CD4-positive, CD25-positive, alpha-beta regulatory T cell (primary cell): ENCODE data around the gene TMEM151B. TPM values are rescaled to one million over a fixed set of nuclear protein-coding genes. Genes with fewer than 3 reads are reported as not detected.

Source experiments
- ATAC-seq, 2 donors: fragments of 150-1000 bp; cut with Tn5 transposase; one replicate each; pipeline ENCODE4 v1.10.0; 2021; ENCODE audit warnings: low read depth in 2 of 2, moderate number of reproducible peaks in 2 of 2, moderate library complexity in 1 of 2
- DNase-seq, 3 donors: peaks; one replicate each; pipeline versions ENCODE4 v3.0.0 to v3.0.0-alpha.2; 2012 to 2022; ENCODE audit warnings: mixed read lengths in 1 of 3
- H3K27ac ChIP-seq: one replicate; pipeline ENCODE4 v1.7.0; 2013; ENCODE audit warnings: mild to moderate bottlenecking, low read length; ENCODE audit not compliant: insufficient read depth, poor library complexity, severe bottlenecking
- H3K27me3 ChIP-seq: one replicate; pipeline ENCODE4 v1.7.0; 2013; ENCODE audit warnings: low read length; ENCODE audit not compliant: control insufficient read depth, insufficient read depth
- H3K36me3 ChIP-seq: one replicate; pipeline ENCODE4 v1.7.0; 2013; ENCODE audit warnings: mild to moderate bottlenecking, low read length, moderate library complexity; ENCODE audit not compliant: control insufficient read depth, insufficient read depth
- H3K4me1 ChIP-seq: 2 replicates; pipeline ENCODE4 v1.7.0; 2013; ENCODE audit warnings: mild to moderate bottlenecking, low read length; ENCODE audit not compliant: insufficient read depth, control insufficient read depth, poor library complexity, severe bottlenecking
- H3K4me3 ChIP-seq: one replicate; pipeline ENCODE4 v1.7.0; 2013; ENCODE audit warnings: low read depth, mild to moderate bottlenecking, low read length, moderate library complexity
- H3K9me3 ChIP-seq, 2 experiments: 1 replicate in 1 of 2; 2 replicates in 1 of 2; pipeline ENCODE4 v1.7.0; 2013; ENCODE audit warnings: low read length in 2 of 2, mild to moderate bottlenecking in 1 of 2, moderate library complexity in 1 of 2; ENCODE audit not compliant: control insufficient read depth in 2 of 2
- H3K27ac Mint-ChIP-seq, 3 donors: one replicate each; pipeline ENCODE4 v1.8.0; 2020 to 2022; ENCODE audit warnings: mild to moderate bottlenecking in 3 of 3, mixed read lengths in 3 of 3, moderate library complexity in 2 of 3
- H3K27me3 Mint-ChIP-seq: one replicate; pipeline ENCODE4 v1.8.0; 2022; ENCODE audit warnings: mild to moderate bottlenecking, mixed read lengths
- H3K36me3 Mint-ChIP-seq: one replicate; pipeline ENCODE4 v1.8.0; 2020; ENCODE audit warnings: mixed read lengths
- H3K4me1 Mint-ChIP-seq, 4 donors: one replicate each; pipeline ENCODE4 v1.8.0; 2020 to 2022; ENCODE audit warnings: mixed read lengths in 4 of 4, mild to moderate bottlenecking in 1 of 4
- H3K4me3 Mint-ChIP-seq, 4 donors: one replicate each; pipeline ENCODE4 v1.8.0; 2020 to 2022; ENCODE audit warnings: mild to moderate bottlenecking in 4 of 4, mixed read lengths in 4 of 4, moderate library complexity in 3 of 4
- H3K9me3 Mint-ChIP-seq, 7 donors: one replicate each; pipeline ENCODE4 v1.8.0; 2020 to 2022; ENCODE audit warnings: mixed read lengths in 7 of 7, mild to moderate bottlenecking in 3 of 7, moderate library complexity in 2 of 7
- polyA plus RNA-seq, 4 donors: library from polyadenylated mRNA; unstranded; fragments of 300-500 nt; fragmentation: Illumina TruSeq; gene quantifications; one replicate each; pipeline ENCODE4 v1.2.3, GENCODE V29; 2021
- total RNA-seq: library from RNA; stranded (reverse); gene quantifications from one replicate; pipeline ENCODE4 v1.2.3, GENCODE V29; 2022

Gene TMEM151B
- total and polyA plus RNA-seq, 5 donors from 2014 or later, result not detected

- Mint-ChIP-seq H3K36me3 (peaks cover 25% of the 10 kb centered on the region), H3K27me3 (peaks cover 8% of the 10 kb centered on the region), H3K4me1 (peaks cover 13 to 47% (median 33%) of the 10 kb centered on the region in 4 donors), H3K27ac (peak overlapping the region; percentile 98 to 99 (median 98)), H3K4me3 (peak overlapping the region; percentile 95 to 98 (median 98)), H3K9me3 (no peaks in the 10 kb centered on the region)
- ATAC-seq (peak; percentile 23 to 37), DNase-seq (peak; percentile 73 to 89 (median 82))
- peaks cover 28% of the 10 kb centered on the region for H3K4me1 ChIP-seq
- H3K36me3 ChIP-seq, result peaks cover 27% of the 10 kb centered on the region
- peak overlapping the region; percentile 97 for H3K27ac ChIP-seq
- peak overlapping the region; percentile 100 for H3K4me3 ChIP-seq
- H3K27me3 ChIP-seq, result no peaks in the 10 kb centered on the region
- H3K9me3 ChIP-seq, result no peaks in the 10 kb centered on the region
Observed at GRCh38 chr6:44245912-44246662, 24.2 kb upstream of the TMEM151B start.

GRCh38 chr6:44246663-44247337, 23.4 kb upstream of the TMEM151B start, which contains the start of gene HSP90AB1:
Gene HSP90AB1 (plus strand): TSS chr6:44247101. CDS start chr6:44248630, 1,529 bp downstream.
- Histone ChIP-seq H3K4me3 (peak within 1 kb of the TSS; percentile 100), H3K27ac (peak within 1 kb of the TSS; percentile 97), H3K4me1 (peaks cover 28% of the 10 kb centered on the region), H3K27me3 (no peaks in the 10 kb centered on the region), H3K9me3 (no peaks in the 10 kb centered on the region), H3K36me3 (peaks cover 34% of the 10 kb centered on the region)
- Mint-ChIP-seq H3K27ac (peak within 1 kb of the TSS; percentile 98 to 99 (median 98)), H3K36me3 (peaks cover 31% of the 10 kb centered on the region), H3K27me3 (peaks cover 8% of the 10 kb centered on the region), H3K4me1 (peaks cover 13 to 54% (median 36%) of the 10 kb centered on the region in 4 donors), H3K9me3 (no peaks in the 10 kb centered on the region), H3K4me3 (peak within 1 kb of the TSS; percentile 95 to 98 (median 98))
- DNase-seq (peak; percentile 94 to 99 (median 98)), ATAC-seq (peak; percentile 82 to 86)

GRCh38 chr6:44247338-44248302, 22.6 kb upstream of the TMEM151B start:
- Mint-ChIP-seq H3K9me3 (no peaks in the 10 kb centered on the region), H3K36me3 (peaks cover 36% of the 10 kb centered on the region), H3K27me3 (peaks cover 8% of the 10 kb centered on the region), H3K27ac (peak overlapping the region; percentile 98 to 99 (median 98)), H3K4me3 (peak overlapping the region; percentile 95 to 98 (median 98)), H3K4me1 (peaks cover 13 to 62% (median 37%) of the 10 kb centered on the region in 4 donors)
- Histone ChIP-seq H3K4me1 (peaks cover 28% of the 10 kb centered on the region), H3K36me3 (peaks cover 42% of the 10 kb centered on the region), H3K27me3 (no peaks in the 10 kb centered on the region), H3K27ac (peak overlapping the region; percentile 97), H3K9me3 (no peaks in the 10 kb centered on the region), H3K4me3 (peak overlapping the region; percentile 100)
- DNase-seq, result peak; percentile 81 to 86 (median 86)
- peak; percentile 66 to 71 for ATAC-seq

GRCh38 chr6:44248579-44248978, 21.7 kb upstream of the TMEM151B start:
- H3K36me3 Mint-ChIP-seq, result peaks cover 45% of the 10 kb centered on the region
- peaks cover 13 to 72% (median 41%) of the 10 kb centered on the region in 4 donors for H3K4me1 Mint-ChIP-seq
- H3K27ac Mint-ChIP-seq, result peak overlapping the region; percentile 93 to 98 (median 95)
- Histone ChIP-seq H3K4me3 (peak overlapping the region; percentile 95), H3K27me3 (no peaks in the 10 kb centered on the region), H3K36me3 (peaks cover 51% of the 10 kb centered on the region), H3K4me1 (peaks cover 28% of the 10 kb centered on the region), H3K9me3 (no peaks in the 10 kb centered on the region), H3K27ac (peak overlapping the region; percentile 97)
- no peak for DNase-seq
- no peaks in the 10 kb centered on the region for H3K9me3 Mint-ChIP-seq
- H3K4me3 Mint-ChIP-seq, result peak overlapping the region; percentile 95 to 98 (median 98)
- peaks cover 8% of the 10 kb centered on the region for H3K27me3 Mint-ChIP-seq
- ATAC-seq, result no peak

GRCh38 chr6:44249082-44249748, 21.0 kb upstream of the TMEM151B start:
- peaks cover 8% of the 10 kb centered on the region for H3K27me3 Mint-ChIP-seq
- Histone ChIP-seq H3K4me3 (peak overlapping the region; percentile 95), H3K27me3 (no peaks in the 10 kb centered on the region), H3K9me3 (no peaks in the 10 kb centered on the region), H3K27ac (peak overlapping the region; percentile 97), H3K36me3 (peaks cover 58% of the 10 kb centered on the region), H3K4me1 (peaks cover 28% of the 10 kb centered on the region)
- ATAC-seq (no peak), DNase-seq (no peak)
- H3K9me3 Mint-ChIP-seq, result no peaks in the 10 kb centered on the region
- peak overlapping the region; percentile 95 to 98 (median 98) for H3K4me3 Mint-ChIP-seq
- H3K4me1 Mint-ChIP-seq, result peaks cover 13 to 76% (median 43%) of the 10 kb centered on the region in 4 donors
- H3K36me3 Mint-ChIP-seq, result peaks cover 48% of the 10 kb centered on the region
- H3K27ac Mint-ChIP-seq, result peak overlapping the region; percentile 93 to 98 (median 95)

- no peak for DNase-seq
- H3K27me3 ChIP-seq, result no peaks in the 10 kb centered on the region
- H3K27ac ChIP-seq, result peak overlapping the region; percentile 11
- H3K27ac Mint-ChIP-seq, result peak overlapping the region in 1 of 3 donors; percentile 34
- H3K36me3 Mint-ChIP-seq, result peaks cover 53% of the 10 kb centered on the region
- no peak for ATAC-seq
- H3K27me3 Mint-ChIP-seq, result peaks cover 8% of the 10 kb centered on the region
- peaks cover 13 to 82% (median 48%) of the 10 kb centered on the region in 4 donors for H3K4me1 Mint-ChIP-seq
- H3K9me3 Mint-ChIP-seq, result no peaks in the 10 kb centered on the region
- peaks cover 67% of the 10 kb centered on the region for H3K36me3 ChIP-seq
- H3K4me3 Mint-ChIP-seq, result peak overlapping the region; percentile 58 to 98 (median 82)
- H3K9me3 ChIP-seq, result no peaks in the 10 kb centered on the region
- no peak overlapping the region for H3K4me3 ChIP-seq
- peaks cover 29% of the 10 kb centered on the region for H3K4me1 ChIP-seq
Observed at GRCh38 chr6:44250067-44250717, 20.1 kb upstream of the TMEM151B start.
